Endodermal cell (in vitro differentiated cells): ENCODE measurements around the gene PNMT. TPM values are rescaled to one million over a fixed set of nuclear protein-coding genes. Genes with fewer than 3 reads are reported as not detected.

Source experiments
- DNase-seq: peaks from one replicate; pipeline ENCODE4 v3.0.0-alpha.2; 2017
- H3K27ac ChIP-seq: 2 replicates; pipeline ENCODE4 v1.5.1; 2013; ENCODE audit warnings: mild to moderate bottlenecking, low read depth, low read length, moderate library complexity
- H3K27me3 ChIP-seq: 2 replicates; pipeline ENCODE4 v1.6.1; 2013; ENCODE audit warnings: mild to moderate bottlenecking, low read length, moderate library complexity; ENCODE audit not compliant: insufficient read depth, control insufficient read depth, poor library complexity, severe bottlenecking
- H3K36me3 ChIP-seq: 2 replicates; pipeline ENCODE4 v1.7.0; 2013; ENCODE audit warnings: mild to moderate bottlenecking, low read length, moderate library complexity; ENCODE audit not compliant: control insufficient read depth, insufficient read depth
- H3K4me1 ChIP-seq: one replicate; pipeline ENCODE4 v1.7.0; 2013; ENCODE audit warnings: low read length; ENCODE audit not compliant: control insufficient read depth, insufficient read depth
- H3K4me3 ChIP-seq: 2 replicates; pipeline ENCODE4 v1.5.1; 2013; ENCODE audit warnings: mild to moderate bottlenecking, low read length, moderate library complexity
- H3K9ac ChIP-seq: 2 replicates; pipeline ENCODE4 v1.6.1; 2013; ENCODE audit warnings: mild to moderate bottlenecking, low read length, moderate library complexity; ENCODE audit not compliant: poor library complexity, severe bottlenecking; ENCODE audit errors: extremely low read depth
- H3K9me3 ChIP-seq: 2 replicates; pipeline ENCODE4 v1.6.1; 2013; ENCODE audit warnings: mild to moderate bottlenecking, low read length, moderate library complexity; ENCODE audit not compliant: control insufficient read depth
- H3K27ac Mint-ChIP-seq: 2 replicates; pipeline ENCODE4 v1.8.0; 2020; ENCODE audit warnings: mixed read lengths
- H3K27me3 Mint-ChIP-seq: 2 replicates; pipeline ENCODE4 v1.8.0; 2021; ENCODE audit warnings: mild to moderate bottlenecking, mixed read lengths; ENCODE audit not compliant: insufficient read depth
- H3K36me3 Mint-ChIP-seq: 2 replicates; pipeline ENCODE4 v1.8.0; 2020; ENCODE audit warnings: low read depth, mixed read lengths
- H3K4me1 Mint-ChIP-seq: 2 replicates; pipeline ENCODE4 v1.8.0; 2020; ENCODE audit warnings: mixed read lengths
- H3K4me3 Mint-ChIP-seq: 2 replicates; pipeline ENCODE4 v1.8.0; 2020; ENCODE audit warnings: mild to moderate bottlenecking, moderate library complexity, mixed read lengths
- H3K9me3 Mint-ChIP-seq: 2 replicates; pipeline ENCODE4 v1.8.0; 2020; ENCODE audit warnings: mild to moderate bottlenecking, mixed read lengths
- WGBS, 2 experiments: methylation state at CpG; one replicate each; pipeline versions ENCODE4 v1.1.5 to v1.1.7; 2013; ENCODE audit warnings: missing lambda C conversion rate in 2 of 2, mixed read lengths in 1 of 2; ENCODE audit not compliant: insufficient coverage in 1 of 2, insufficient read length in 1 of 2; 5-methylcytosine and 5-hydroxymethylcytosine counted together
- long read RNA-seq, 4 experiments: library from polyadenylated mRNA in 2 of 4; library from RNA in 1 of 4; library from capped mRNA in 1 of 4; stranded (forward) in 3 of 4; unstranded in 1 of 4; transcript quantifications; one replicate each; pipeline ENCODE4 v2.0.0, GENCODE V29; 2020 to 2021; ENCODE audit warnings: inconsistent platforms in 1 of 4
- polyA plus RNA-seq, 2 experiments: library from polyadenylated mRNA; stranded (reverse); fragments of 50-300 nt; gene quantifications; one replicate each; pipeline ENCODE4 v1.2.3, GENCODE V29; 2013
- total RNA-seq, 2 donors: library from RNA; stranded (reverse); fragmentation: NEBNext Ultra II Directional in 1 of 2; extraction: Animal tissue kit (Norgen Biotek cat#: 25700) in 1 of 2; gene quantifications; 2 replicates in 1 of 2; 3 replicates in 1 of 2; pipeline ENCODE4 v1.2.1, GENCODE V29; 2021
- TF ChIP-seq, protein P1 (sequence below): fragments of 200-600 bp; sonication (generic); conservative IDR thresholded peaks from 2 replicates; pipeline ENCODE4 v1.5.0; 2021; ENCODE audit warnings: antibody characterized with exemption, mild to moderate bottlenecking

Gene PNMT, protein sequence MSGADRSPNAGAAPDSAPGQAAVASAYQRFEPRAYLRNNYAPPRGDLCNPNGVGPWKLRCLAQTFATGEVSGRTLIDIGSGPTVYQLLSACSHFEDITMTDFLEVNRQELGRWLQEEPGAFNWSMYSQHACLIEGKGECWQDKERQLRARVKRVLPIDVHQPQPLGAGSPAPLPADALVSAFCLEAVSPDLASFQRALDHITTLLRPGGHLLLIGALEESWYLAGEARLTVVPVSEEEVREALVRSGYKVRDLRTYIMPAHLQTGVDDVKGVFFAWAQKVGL
- 1 to 10 TPM in 1 of 2 donors, under 1 TPM in 1; 0.55 to 1.0 TPM for total RNA-seq
- polyA plus RNA-seq (2013, experiment 1 of 2): 0.71 TPM
- 0.37 TPM for polyA plus RNA-seq (2013, experiment 2 of 2)
- long read RNA-seq, experiment 1, partial matches to known transcripts: 0 of 1 reads
- long read RNA-seq, experiment 1, other reads (novel, unspliced or antisense): 0 of 1 reads
- long read RNA-seq, experiment 2, partial matches to known transcripts: 0 of 2 reads
- long read RNA-seq, experiment 2, other reads (novel, unspliced or antisense): 0 of 2 reads
- long read RNA-seq, experiment 3, partial matches to known transcripts: 0 of 2 reads
- long read RNA-seq, experiment 3, other reads (novel, unspliced or antisense): 0 of 2 reads
- long read RNA-seq, experiment 4, partial matches to known transcripts: 0 of 1 reads
- long read RNA-seq, experiment 4, other reads (novel, unspliced or antisense): 0 of 1 reads

DNA sequence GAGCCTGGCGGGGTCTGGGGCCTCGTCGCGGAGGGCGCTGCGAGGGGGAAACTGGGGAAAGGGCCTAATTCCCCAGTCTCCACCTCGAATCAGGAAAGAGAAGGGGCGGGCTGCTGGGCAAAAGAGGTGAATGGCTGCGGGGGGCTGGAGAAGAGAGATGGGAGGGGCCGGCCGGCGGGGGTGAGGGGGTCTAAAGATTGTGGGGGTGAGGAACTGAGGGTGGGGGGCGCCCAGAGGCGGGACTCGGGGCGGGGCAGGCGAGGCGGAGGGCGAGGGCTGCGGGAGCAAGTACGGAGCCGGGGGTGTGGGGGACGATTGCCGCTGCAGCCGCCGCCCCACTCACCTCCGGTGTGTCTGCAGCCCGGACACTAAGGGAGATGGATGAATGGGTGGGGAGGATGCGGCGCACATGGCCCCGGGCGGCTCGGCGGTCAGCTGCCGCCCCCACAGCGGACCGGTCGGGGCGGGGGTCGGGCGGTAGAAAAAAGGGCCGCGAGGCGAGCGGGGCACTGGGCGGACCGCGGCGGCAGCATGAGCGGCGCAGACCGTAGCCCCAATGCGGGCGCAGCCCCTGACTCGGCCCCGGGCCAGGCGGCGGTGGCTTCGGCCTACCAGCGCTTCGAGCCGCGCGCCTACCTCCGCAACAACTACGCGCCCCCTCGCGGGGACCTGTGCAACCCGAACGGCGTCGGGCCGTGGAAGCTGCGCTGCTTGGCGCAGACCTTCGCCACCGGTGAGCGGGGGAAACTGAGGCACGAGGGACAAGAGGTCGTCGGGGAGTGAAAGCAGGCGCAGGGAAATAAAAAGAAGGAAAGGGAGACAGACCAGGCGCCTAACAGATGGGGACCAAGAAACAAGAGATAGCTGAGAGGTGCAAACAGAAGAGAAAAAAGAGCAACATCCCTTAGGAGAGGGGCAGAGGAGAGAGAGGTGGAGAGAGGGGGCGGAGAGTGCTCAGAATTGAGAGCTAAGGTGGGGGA lies at the start of gene PNMT:
PNMT (plus strand) TSS at position 509 of the 980 bp plus-strand sequence; CDS start at position 532, 23 bp downstream.
- Histone ChIP-seq H3K9me3 (no peaks in the 10 kb centered on the region), H3K27ac (no peak within 1 kb of the TSS), H3K27me3 (peaks cover 50% of the 10 kb centered on the region), H3K4me1 (no peaks in the 10 kb centered on the region), H3K36me3 (no peaks in the 10 kb centered on the region), H3K9ac (no peak within 1 kb of the TSS), H3K4me3 (peak within 1 kb of the TSS; percentile 53)
- Mint-ChIP-seq H3K4me1 (peaks cover 13% of the 10 kb centered on the region), H3K36me3 (no peaks in the 10 kb centered on the region), H3K9me3 (no peaks in the 10 kb centered on the region), H3K4me3 (peak within 1 kb of the TSS; percentile 40), H3K27me3 (peaks cover 64% of the 10 kb centered on the region), H3K27ac (no peak within 1 kb of the TSS)
- WGBS, 2 experiments: 2 to 4% methylated on average over 28 to 85 of the region's 85 CpGs
- TF ChIP-seq, protein P1, sequence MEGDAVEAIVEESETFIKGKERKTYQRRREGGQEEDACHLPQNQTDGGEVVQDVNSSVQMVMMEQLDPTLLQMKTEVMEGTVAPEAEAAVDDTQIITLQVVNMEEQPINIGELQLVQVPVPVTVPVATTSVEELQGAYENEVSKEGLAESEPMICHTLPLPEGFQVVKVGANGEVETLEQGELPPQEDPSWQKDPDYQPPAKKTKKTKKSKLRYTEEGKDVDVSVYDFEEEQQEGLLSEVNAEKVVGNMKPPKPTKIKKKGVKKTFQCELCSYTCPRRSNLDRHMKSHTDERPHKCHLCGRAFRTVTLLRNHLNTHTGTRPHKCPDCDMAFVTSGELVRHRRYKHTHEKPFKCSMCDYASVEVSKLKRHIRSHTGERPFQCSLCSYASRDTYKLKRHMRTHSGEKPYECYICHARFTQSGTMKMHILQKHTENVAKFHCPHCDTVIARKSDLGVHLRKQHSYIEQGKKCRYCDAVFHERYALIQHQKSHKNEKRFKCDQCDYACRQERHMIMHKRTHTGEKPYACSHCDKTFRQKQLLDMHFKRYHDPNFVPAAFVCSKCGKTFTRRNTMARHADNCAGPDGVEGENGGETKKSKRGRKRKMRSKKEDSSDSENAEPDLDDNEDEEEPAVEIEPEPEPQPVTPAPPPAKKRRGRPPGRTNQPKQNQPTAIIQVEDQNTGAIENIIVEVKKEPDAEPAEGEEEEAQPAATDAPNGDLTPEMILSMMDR: peak; percentile 85
- DNase-seq: peak; percentile 94

DNA sequence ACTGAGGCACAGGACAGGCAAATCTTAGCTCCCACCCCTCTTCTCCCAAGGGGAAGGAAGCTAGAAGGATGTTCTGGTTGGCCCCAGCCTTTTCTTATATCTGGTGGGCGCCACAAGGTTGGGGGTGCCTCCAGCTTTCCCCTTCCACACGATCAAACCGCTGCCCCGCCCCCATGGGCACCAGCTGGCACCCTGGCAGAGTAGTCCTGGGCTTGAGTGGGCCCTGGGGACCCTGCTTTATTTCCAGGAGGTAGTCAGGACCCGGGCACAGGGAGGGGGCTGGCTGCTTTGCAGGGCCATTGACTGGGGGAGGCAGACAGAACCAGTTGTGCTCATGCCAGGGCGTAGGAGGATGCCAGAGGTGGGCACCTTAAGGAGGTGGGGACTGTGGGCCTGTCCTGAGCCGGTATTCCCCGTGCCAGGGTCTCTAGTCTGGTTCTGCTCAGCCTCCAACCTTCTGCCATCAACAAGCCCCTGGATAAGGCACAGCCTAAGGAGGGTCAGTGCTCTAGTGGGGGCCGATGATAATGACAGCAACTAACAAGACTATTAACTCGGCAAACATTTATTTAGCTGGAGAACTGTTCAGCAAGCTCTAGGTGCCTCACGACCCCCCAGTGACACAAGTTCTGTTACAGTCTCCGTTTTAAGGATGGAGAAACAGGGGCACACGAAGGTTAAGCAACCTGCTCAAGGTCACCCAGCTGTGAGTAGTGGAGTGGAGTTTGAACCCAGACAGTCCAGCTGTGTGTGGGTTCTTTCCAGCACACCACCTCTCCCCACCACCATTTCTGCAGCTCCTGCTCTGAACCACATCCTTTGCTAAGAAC lies 49.1 kb upstream of the PNMT start:
- Mint-ChIP-seq H3K4me1 (peaks cover 3% of the 10 kb centered on the region), H3K4me3 (no peak overlapping the region), H3K36me3 (no peaks in the 10 kb centered on the region), H3K9me3 (no peaks in the 10 kb centered on the region), H3K27ac (no peak overlapping the region), H3K27me3 (peaks cover 87% of the 10 kb centered on the region)
- TF ChIP-seq, protein P1: no peak
- H3K36me3 ChIP-seq: no peaks in the 10 kb centered on the region
- no peaks in the 10 kb centered on the region for H3K4me1 ChIP-seq
- no peak overlapping the region for H3K27ac ChIP-seq
- no peak for DNase-seq
- no peak overlapping the region for H3K9ac ChIP-seq
- H3K9me3 ChIP-seq: no peaks in the 10 kb centered on the region
- no peak overlapping the region for H3K4me3 ChIP-seq
- peaks cover 72% of the 10 kb centered on the region for H3K27me3 ChIP-seq
- 63 to 67% methylated on average over 9 to 13 of the region's 13 CpGs for WGBS, 2 experiments
